Hematopoietic multipotent progenitor cell treated with erythropoietin and hydrocortisone succinate and interleukin-3 and kit ligand, for 6 days (in vitro differentiated cells): ENCODE results near the gene ANKRD44.

ENCODE experiments used
- DNase-seq: peaks from one replicate; pipeline ENCODE4 v3.0.0-alpha.2; 2015

ANKRD44 gene

GRCh38 chr2:197170208-197170607, 140.4 kb downstream of the ANKRD44 start:
- no peak for DNase-seq

GRCh38 chr2:197168705-197169104, 141.9 kb downstream of the ANKRD44 start:
- peak; percentile 90 for DNase-seq

- no peak for DNase-seq
Observed at GRCh38 chr2:197167608-197168314, 142.8 kb downstream of the ANKRD44 start.

GRCh38 chr2:197165020-197165419, 145.6 kb downstream of the ANKRD44 start:
- DNase-seq, result no peak

- no peak for DNase-seq
Observed at GRCh38 chr2:197164141-197164754, 146.3 kb downstream of the ANKRD44 start.

GRCh38 chr2:197163712-197164140, 146.9 kb downstream of the ANKRD44 start:
- no peak for DNase-seq

- no peak for DNase-seq
Observed at GRCh38 chr2:197161774-197162173, 148.8 kb downstream of the ANKRD44 start.

- DNase-seq, result no peak
Observed at GRCh38 chr2:197159661-197160211, 150.8 kb downstream of the ANKRD44 start.

GRCh38 chr2:197158591-197159550, 151.7 kb downstream of the ANKRD44 start:
- DNase-seq, result no peak

GRCh38 chr2:197157879-197158537, 152.6 kb downstream of the ANKRD44 start:
- DNase-seq, result no peak

GRCh38 chr2:197156771-197157170, 153.8 kb downstream of the ANKRD44 start:
- DNase-seq, result no peak

GRCh38 chr2:197152451-197153228, 157.9 kb downstream of the ANKRD44 start:
- DNase-seq, result peak; percentile 80

- DNase-seq, result no peak
Observed at GRCh38 chr2:197149546-197149945, 161.0 kb downstream of the ANKRD44 start.

GRCh38 chr2:197148401-197148800, 162.2 kb downstream of the ANKRD44 start:
- no peak for DNase-seq

GRCh38 chr2:197147942-197148341, 162.6 kb downstream of the ANKRD44 start:
- DNase-seq, result no peak

GRCh38 chr2:197146995-197147394, 163.6 kb downstream of the ANKRD44 start:
- DNase-seq, result no peak

- DNase-seq, result peak; percentile 79
Observed at GRCh38 chr2:197145471-197146056, 165.0 kb downstream of the ANKRD44 start.

- no peak for DNase-seq
Observed at GRCh38 chr2:197144183-197144582, 166.4 kb downstream of the ANKRD44 start.

- DNase-seq, result no peak
Observed at GRCh38 chr2:197141702-197142473, 168.7 kb downstream of the ANKRD44 start.

GRCh38 chr2:197140045-197140444, 170.5 kb downstream of the ANKRD44 start:
- no peak for DNase-seq

- DNase-seq, result no peak
Observed at GRCh38 chr2:197138506-197138905, 172.1 kb downstream of the ANKRD44 start.
